ENCODE measurements around the gene DEPP1.
A peak's percentile ranks its signal among the peaks of the same experiment; 100 is the strongest.

The DEPP1 gene

DNA sequence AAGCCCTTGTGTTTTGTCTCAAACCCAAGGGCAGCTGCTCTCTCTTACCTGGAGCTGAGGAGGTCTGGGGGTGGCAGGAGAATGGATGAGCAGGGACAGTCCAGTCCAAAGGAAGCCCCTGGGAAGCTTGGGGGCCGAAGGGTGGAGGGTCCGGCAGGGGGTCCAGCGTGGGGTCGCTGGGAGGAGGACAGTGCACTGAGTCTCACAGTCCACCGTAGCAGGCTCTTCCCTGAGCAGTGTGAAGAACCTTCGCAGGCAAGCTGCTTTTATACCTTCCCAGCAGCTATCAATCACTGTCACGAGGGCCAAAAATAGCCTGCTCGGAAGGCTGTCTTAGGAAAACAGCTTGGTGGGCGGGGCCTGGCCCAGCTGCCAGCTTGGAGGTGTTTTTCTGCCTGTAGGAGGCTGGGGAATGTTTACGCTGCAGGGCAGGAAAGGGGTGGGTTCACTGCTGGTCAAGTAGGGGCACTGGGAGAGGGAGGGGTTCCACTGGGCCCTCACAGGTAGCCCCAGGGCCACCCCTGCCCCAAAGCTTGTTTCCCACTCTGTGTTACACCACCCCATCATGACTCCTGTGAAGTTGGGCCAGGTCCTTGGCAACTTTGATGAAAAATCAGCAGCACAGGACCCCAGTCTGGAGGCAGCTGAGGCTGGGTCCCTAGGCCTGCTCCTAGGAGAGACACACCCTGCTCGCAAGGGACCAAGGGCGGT lies at the start of gene DEPP1 (continued):
- TF ChIP-seq, protein P1, sequence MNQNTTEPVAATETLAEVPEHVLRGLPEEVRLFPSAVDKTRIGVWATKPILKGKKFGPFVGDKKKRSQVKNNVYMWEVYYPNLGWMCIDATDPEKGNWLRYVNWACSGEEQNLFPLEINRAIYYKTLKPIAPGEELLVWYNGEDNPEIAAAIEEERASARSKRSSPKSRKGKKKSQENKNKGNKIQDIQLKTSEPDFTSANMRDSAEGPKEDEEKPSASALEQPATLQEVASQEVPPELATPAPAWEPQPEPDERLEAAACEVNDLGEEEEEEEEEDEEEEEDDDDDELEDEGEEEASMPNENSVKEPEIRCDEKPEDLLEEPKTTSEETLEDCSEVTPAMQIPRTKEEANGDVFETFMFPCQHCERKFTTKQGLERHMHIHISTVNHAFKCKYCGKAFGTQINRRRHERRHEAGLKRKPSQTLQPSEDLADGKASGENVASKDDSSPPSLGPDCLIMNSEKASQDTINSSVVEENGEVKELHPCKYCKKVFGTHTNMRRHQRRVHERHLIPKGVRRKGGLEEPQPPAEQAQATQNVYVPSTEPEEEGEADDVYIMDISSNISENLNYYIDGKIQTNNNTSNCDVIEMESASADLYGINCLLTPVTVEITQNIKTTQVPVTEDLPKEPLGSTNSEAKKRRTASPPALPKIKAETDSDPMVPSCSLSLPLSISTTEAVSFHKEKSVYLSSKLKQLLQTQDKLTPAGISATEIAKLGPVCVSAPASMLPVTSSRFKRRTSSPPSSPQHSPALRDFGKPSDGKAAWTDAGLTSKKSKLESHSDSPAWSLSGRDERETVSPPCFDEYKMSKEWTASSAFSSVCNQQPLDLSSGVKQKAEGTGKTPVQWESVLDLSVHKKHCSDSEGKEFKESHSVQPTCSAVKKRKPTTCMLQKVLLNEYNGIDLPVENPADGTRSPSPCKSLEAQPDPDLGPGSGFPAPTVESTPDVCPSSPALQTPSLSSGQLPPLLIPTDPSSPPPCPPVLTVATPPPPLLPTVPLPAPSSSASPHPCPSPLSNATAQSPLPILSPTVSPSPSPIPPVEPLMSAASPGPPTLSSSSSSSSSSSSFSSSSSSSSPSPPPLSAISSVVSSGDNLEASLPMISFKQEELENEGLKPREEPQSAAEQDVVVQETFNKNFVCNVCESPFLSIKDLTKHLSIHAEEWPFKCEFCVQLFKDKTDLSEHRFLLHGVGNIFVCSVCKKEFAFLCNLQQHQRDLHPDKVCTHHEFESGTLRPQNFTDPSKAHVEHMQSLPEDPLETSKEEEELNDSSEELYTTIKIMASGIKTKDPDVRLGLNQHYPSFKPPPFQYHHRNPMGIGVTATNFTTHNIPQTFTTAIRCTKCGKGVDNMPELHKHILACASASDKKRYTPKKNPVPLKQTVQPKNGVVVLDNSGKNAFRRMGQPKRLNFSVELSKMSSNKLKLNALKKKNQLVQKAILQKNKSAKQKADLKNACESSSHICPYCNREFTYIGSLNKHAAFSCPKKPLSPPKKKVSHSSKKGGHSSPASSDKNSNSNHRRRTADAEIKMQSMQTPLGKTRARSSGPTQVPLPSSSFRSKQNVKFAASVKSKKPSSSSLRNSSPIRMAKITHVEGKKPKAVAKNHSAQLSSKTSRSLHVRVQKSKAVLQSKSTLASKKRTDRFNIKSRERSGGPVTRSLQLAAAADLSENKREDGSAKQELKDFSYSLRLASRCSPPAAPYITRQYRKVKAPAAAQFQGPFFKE (tag by site-specific recombination; IDR thresholded peaks at IDR 0.05; ENCODE audit: borderline replicate concordance) = no peak
- TF ChIP-seq ZNF133 (tag by site-specific recombination; IDR thresholded peaks at IDR 0.05) (no peak), GLIS2 (tag by site-specific recombination; IDR thresholded peaks at IDR 0.05) (peak; percentile 86), ZNF626 (tag by site-specific recombination; IDR thresholded peaks at IDR 0.05) (no peak), SP3 (tag by site-specific recombination; IDR thresholded peaks at IDR 0.05) (peak; percentile 72), ZNF23 (tag by site-specific recombination; IDR thresholded peaks at IDR 0.05; ENCODE audit: borderline replicate concordance) (no peak), ZNF747 (tag by site-specific recombination; IDR thresholded peaks at IDR 0.05) (no peak), ZNF664 (tag by site-specific recombination; IDR thresholded peaks at IDR 0.05) (no peak), ZNF48 (tag by site-specific recombination; IDR thresholded peaks at IDR 0.05) (no peak), SCRT1 (tag by site-specific recombination; IDR thresholded peaks at IDR 0.05; ENCODE audit: borderline replicate concordance) (no peak), ZNF660 (tag by site-specific recombination; IDR thresholded peaks at IDR 0.05) (no peak), ZNF701 (tag by site-specific recombination; IDR thresholded peaks at IDR 0.05) (no peak), ZNF221 (tag by site-specific recombination; IDR thresholded peaks at IDR 0.05; ENCODE audit: borderline replicate concordance) (no peak), ZNF391 (tag by site-specific recombination; IDR thresholded peaks at IDR 0.05; ENCODE audit: borderline replicate concordance, low read depth) (no peak), ZNF433 (tag by site-specific recombination; IDR thresholded peaks at IDR 0.05; ENCODE audit: low read depth) (no peak), ZNF830 (tag by site-specific recombination; IDR thresholded peaks at IDR 0.05; ENCODE audit: low read depth) (no peak), ZNF184 (tag by site-specific recombination; IDR thresholded peaks at IDR 0.05) (no peak), GFI1B (tag by site-specific recombination; IDR thresholded peaks at IDR 0.05) (no peak; the same call in 1 of the 2 replicates), ZNF350 (tag by site-specific recombination; IDR thresholded peaks at IDR 0.05) (no peak), ZNF670 (tag by site-specific recombination; IDR thresholded peaks at IDR 0.05; ENCODE audit: low read depth) (no peak), HOXC10 (CRISPR knock-in tag; IDR thresholded peaks at IDR 0.05) (0 out of 2 replicates have a peak, but pooled peaks have one; percentile 59)
- TF ChIP-seq, protein P2, sequence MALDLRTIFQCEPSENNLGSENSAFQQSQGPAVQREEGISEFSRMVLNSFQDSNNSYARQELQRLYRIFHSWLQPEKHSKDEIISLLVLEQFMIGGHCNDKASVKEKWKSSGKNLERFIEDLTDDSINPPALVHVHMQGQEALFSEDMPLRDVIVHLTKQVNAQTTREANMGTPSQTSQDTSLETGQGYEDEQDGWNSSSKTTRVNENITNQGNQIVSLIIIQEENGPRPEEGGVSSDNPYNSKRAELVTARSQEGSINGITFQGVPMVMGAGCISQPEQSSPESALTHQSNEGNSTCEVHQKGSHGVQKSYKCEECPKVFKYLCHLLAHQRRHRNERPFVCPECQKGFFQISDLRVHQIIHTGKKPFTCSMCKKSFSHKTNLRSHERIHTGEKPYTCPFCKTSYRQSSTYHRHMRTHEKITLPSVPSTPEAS (tag by site-specific recombination; IDR thresholded peaks at IDR 0.05) = no peak
- TF ChIP-seq, protein P3, sequence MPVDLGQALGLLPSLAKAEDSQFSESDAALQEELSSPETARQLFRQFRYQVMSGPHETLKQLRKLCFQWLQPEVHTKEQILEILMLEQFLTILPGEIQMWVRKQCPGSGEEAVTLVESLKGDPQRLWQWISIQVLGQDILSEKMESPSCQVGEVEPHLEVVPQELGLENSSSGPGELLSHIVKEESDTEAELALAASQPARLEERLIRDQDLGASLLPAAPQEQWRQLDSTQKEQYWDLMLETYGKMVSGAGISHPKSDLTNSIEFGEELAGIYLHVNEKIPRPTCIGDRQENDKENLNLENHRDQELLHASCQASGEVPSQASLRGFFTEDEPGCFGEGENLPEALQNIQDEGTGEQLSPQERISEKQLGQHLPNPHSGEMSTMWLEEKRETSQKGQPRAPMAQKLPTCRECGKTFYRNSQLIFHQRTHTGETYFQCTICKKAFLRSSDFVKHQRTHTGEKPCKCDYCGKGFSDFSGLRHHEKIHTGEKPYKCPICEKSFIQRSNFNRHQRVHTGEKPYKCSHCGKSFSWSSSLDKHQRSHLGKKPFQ (tag by site-specific recombination; IDR thresholded peaks at IDR 0.05) = peak; percentile 75; the same call in 1 of the 2 replicates
- TF ChIP-seq, protein P4, sequence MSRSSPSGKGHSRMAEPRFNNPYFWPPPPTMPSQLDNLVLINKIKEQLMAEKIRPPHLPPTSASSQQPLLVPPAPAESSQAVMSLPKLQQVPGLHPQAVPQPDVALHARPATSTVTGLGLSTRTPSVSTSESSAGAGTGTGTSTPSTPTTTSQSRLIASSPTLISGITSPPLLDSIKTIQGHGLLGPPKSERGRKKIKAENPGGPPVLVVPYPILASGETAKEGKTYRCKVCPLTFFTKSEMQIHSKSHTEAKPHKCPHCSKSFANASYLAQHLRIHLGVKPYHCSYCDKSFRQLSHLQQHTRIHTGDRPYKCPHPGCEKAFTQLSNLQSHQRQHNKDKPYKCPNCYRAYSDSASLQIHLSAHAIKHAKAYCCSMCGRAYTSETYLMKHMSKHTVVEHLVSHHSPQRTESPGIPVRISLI (tag by site-specific recombination; IDR thresholded peaks at IDR 0.05) = no peak
- TF ChIP-seq, protein P5, sequence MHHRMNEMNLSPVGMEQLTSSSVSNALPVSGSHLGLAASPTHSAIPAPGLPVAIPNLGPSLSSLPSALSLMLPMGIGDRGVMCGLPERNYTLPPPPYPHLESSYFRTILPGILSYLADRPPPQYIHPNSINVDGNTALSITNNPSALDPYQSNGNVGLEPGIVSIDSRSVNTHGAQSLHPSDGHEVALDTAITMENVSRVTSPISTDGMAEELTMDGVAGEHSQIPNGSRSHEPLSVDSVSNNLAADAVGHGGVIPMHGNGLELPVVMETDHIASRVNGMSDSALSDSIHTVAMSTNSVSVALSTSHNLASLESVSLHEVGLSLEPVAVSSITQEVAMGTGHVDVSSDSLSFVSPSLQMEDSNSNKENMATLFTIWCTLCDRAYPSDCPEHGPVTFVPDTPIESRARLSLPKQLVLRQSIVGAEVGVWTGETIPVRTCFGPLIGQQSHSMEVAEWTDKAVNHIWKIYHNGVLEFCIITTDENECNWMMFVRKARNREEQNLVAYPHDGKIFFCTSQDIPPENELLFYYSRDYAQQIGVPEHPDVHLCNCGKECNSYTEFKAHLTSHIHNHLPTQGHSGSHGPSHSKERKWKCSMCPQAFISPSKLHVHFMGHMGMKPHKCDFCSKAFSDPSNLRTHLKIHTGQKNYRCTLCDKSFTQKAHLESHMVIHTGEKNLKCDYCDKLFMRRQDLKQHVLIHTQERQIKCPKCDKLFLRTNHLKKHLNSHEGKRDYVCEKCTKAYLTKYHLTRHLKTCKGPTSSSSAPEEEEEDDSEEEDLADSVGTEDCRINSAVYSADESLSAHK (tag by site-specific recombination; IDR thresholded peaks at IDR 0.05) = no peak
- TF ChIP-seq, protein P6, sequence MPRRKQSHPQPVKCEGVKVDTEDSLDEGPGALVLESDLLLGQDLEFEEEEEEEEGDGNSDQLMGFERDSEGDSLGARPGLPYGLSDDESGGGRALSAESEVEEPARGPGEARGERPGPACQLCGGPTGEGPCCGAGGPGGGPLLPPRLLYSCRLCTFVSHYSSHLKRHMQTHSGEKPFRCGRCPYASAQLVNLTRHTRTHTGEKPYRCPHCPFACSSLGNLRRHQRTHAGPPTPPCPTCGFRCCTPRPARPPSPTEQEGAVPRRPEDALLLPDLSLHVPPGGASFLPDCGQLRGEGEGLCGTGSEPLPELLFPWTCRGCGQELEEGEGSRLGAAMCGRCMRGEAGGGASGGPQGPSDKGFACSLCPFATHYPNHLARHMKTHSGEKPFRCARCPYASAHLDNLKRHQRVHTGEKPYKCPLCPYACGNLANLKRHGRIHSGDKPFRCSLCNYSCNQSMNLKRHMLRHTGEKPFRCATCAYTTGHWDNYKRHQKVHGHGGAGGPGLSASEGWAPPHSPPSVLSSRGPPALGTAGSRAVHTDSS (tag by site-specific recombination; IDR thresholded peaks at IDR 0.05) = no peak
